SK-N-SH (cell line): ENCODE data around the gene KCNQ2. TPM values are rescaled to one million over a fixed set of nuclear protein-coding genes. Genes with fewer than 3 reads are reported as not detected.

Source experiments
- CTCF ChIA-PET: fragments of 300-600, 350-600 bp; formaldehyde crosslinking; extraction: SDS; loops from one replicate; lab custom pipeline; 2021; lab: Yijun Ruan, JAX
- POLR2A ChIA-PET: fragments of 350-600 bp; sonication (Branson Sonifier 250); formaldehyde crosslinking; extraction: SDS; loops from one replicate; lab custom pipeline; 2020; ENCODE audit warnings: antibody characterized with exemption, inconsistent platforms; lab: Yijun Ruan, JAX
- DNase-seq: peaks from one replicate; pipeline ENCODE4 v3.0.0; 2012
- H2AFZ ChIP-seq: fragments of 200-600 bp; sonication (generic); 2 replicates; pipeline ENCODE4 v1.8.1; 2016; ENCODE audit warnings: antibody characterized with exemption, mild to moderate bottlenecking, low read depth
- H3F3A ChIP-seq: fragments of 200-600 bp; sonication (generic); replicated peaks from 2 replicates; pipeline ENCODE3; 2016; ENCODE audit warnings: antibody characterized with exemption, mild to moderate bottlenecking; ENCODE audit not compliant: insufficient read depth
- H3K27ac ChIP-seq, 2 experiments: fragments of 200-500 bp in 1 of 2; fragments of 200-600 bp in 1 of 2; sonication (Bioruptor generic) in 1 of 2; sonication (generic), shearing (Covaris generic) in 1 of 2; 2 replicates each; pipeline versions ENCODE4 v1.5.1 to v1.6.1; 2014 to 2016; ENCODE audit warnings: low read depth in 2 of 2, inconsistent platforms in 1 of 2, low read length in 1 of 2, mild to moderate bottlenecking in 1 of 2, mixed read lengths in 1 of 2
- H3K27me3 ChIP-seq: fragments of 200-600 bp; sonication (generic), shearing (Covaris generic); 2 replicates; pipeline ENCODE4 v1.6.1; 2016; ENCODE audit warnings: mixed run types; ENCODE audit not compliant: insufficient read depth
- H3K36me3 ChIP-seq, 2 experiments: fragments of 200-500 bp in 1 of 2; fragments of 200-600 bp in 1 of 2; sonication (Bioruptor generic) in 1 of 2; sonication (generic) in 1 of 2; replicated peaks in 1 of 2; 2 replicates each; pipeline versions ENCODE3 to v1.5.1; 2014 to 2016; ENCODE audit warnings: low read length in 1 of 2, mild to moderate bottlenecking in 1 of 2; ENCODE audit not compliant: insufficient read depth in 2 of 2, control insufficient read depth in 1 of 2
- H3K4me1 ChIP-seq, 2 experiments: fragments of 200-500 bp in 1 of 2; fragments of 200-600 bp in 1 of 2; sonication (Bioruptor generic) in 1 of 2; sonication (generic), shearing (Covaris generic) in 1 of 2; 2 replicates each; pipeline versions ENCODE4 v1.5.1 to v1.6.1; 2014 to 2016; ENCODE audit warnings: low read depth in 1 of 2, low read length in 1 of 2, mixed run types in 1 of 2; ENCODE audit not compliant: insufficient read depth in 2 of 2, control insufficient read depth in 1 of 2
- H3K4me2 ChIP-seq: fragments of 200-600 bp; sonication (generic), shearing (Covaris generic); 2 replicates; pipeline ENCODE4 v1.6.1; 2017; ENCODE audit warnings: mixed run types
- H3K4me3 ChIP-seq, 2 experiments: fragments of 200-500 bp in 1 of 2; fragments of 200-600 bp in 1 of 2; sonication (Bioruptor generic) in 1 of 2; sonication (generic), shearing (Covaris generic) in 1 of 2; 2 replicates each; pipeline versions ENCODE4 v1.5.1 to v1.8.1; 2014 to 2016; ENCODE audit warnings: low read depth in 2 of 2, inconsistent platforms in 1 of 2, low read length in 1 of 2, mild to moderate bottlenecking in 1 of 2, mixed read lengths in 1 of 2, moderate library complexity in 1 of 2
- H3K79me2 ChIP-seq: fragments of 200-600 bp; sonication (generic); 2 replicates; pipeline ENCODE4 v1.8.1; 2017; ENCODE audit warnings: mild to moderate bottlenecking; ENCODE audit not compliant: insufficient read depth
- H3K9ac ChIP-seq: fragments of 200-600 bp; sonication (generic); 2 replicates; pipeline ENCODE4 v1.6.1; 2017; ENCODE audit warnings: mixed run types
- H3K9me2 ChIP-seq: fragments of 200-600 bp; sonication (generic); 2 replicates; pipeline ENCODE4 v1.6.1; 2017; ENCODE audit warnings: mixed run types
- H3K9me3 ChIP-seq: fragments of 200-600 bp; sonication (generic); 2 replicates; pipeline ENCODE4 v1.6.1; 2017; ENCODE audit warnings: mixed run types, mild to moderate bottlenecking, moderate library complexity
- H4K20me1 ChIP-seq: fragments of 200-600 bp; sonication (generic); 2 replicates; pipeline ENCODE4 v1.6.1; 2017; ENCODE audit warnings: mild to moderate bottlenecking, mixed run types; ENCODE audit not compliant: insufficient read depth
- CHD2 ChIP-seq: fragments of 150-350 bp; IDR thresholded peaks from 2 replicates; pipeline ENCODE4 v1.6.1; 2018; ENCODE audit warnings: low read length; ENCODE audit not compliant: partially characterized antibody
- EZH2phosphoT487 ChIP-seq: fragments of 200-600 bp; sonication (generic); IDR thresholded peaks from 2 replicates; pipeline ENCODE4 v1.6.1; 2017; ENCODE audit warnings: low read depth, mixed run types, mild to moderate bottlenecking, antibody characterized with exemption, moderate library complexity, borderline replicate concordance
- GABPA ChIP-seq: IDR thresholded peaks from 2 replicates; pipeline ENCODE4 v1.4.0; 2012; ENCODE audit warnings: low read depth, mild to moderate bottlenecking
- GATA2 ChIP-seq: sonication (generic); formaldehyde crosslinking; IDR thresholded peaks from 2 replicates; pipeline ENCODE4 v1.5.0; 2020; ENCODE audit warnings: mild to moderate bottlenecking, missing genetic modification reagents
- IRF3 ChIP-seq: fragments of 150-350 bp; IDR thresholded peaks from 2 replicates; pipeline ENCODE4 v1.6.1; 2016; ENCODE audit warnings: mild to moderate bottlenecking, low read depth, low read length
- NFIC ChIP-seq: IDR thresholded peaks from 2 replicates; pipeline ENCODE4 v1.4.0; 2012; ENCODE audit warnings: borderline replicate concordance
- PBX3 ChIP-seq: IDR thresholded peaks from 2 replicates; pipeline ENCODE4; 2012
- POLR2AphosphoS5 ChIP-seq: IDR thresholded peaks from 2 replicates; pipeline ENCODE4 v1.6.1; 2012; ENCODE audit warnings: low read depth, low read length
- RAD21 ChIP-seq: IDR thresholded peaks from 2 replicates; pipeline ENCODE4 v1.6.1; 2012; ENCODE audit warnings: mild to moderate bottlenecking, low read length
- RCOR1 ChIP-seq: fragments of 150-350 bp; IDR thresholded peaks from 2 replicates; pipeline ENCODE4 v1.6.1; 2017; ENCODE audit warnings: antibody characterized with exemption, low read length
- REST ChIP-seq: IDR thresholded peaks from 2 replicates; pipeline ENCODE4 v1.6.1; 2012; ENCODE audit warnings: mild to moderate bottlenecking, low read depth, low read length, moderate library complexity
- SMC3 ChIP-seq: IDR thresholded peaks from 2 replicates; pipeline ENCODE4 v1.6.1; 2012; ENCODE audit warnings: low read depth, low read length, improper control_type of control experiment
- TCF12 ChIP-seq: IDR thresholded peaks from 2 replicates; pipeline ENCODE4 v1.4.0; 2012
- USF1 ChIP-seq: IDR thresholded peaks from 2 replicates; pipeline ENCODE4 v1.4.0; 2012; ENCODE audit warnings: low read depth, borderline replicate concordance
- WGBS: methylation state at CpG from one replicate; pipeline ENCODE4 v1.1.6; 2017; ENCODE audit warnings: low lambda C conversion rate; 5-methylcytosine and 5-hydroxymethylcytosine counted together
- polyA plus RNA-seq, 3 experiments: library from polyadenylated mRNA; depleted of rRNA; stranded (reverse); fragments of >200 nt; gene quantifications; 2 replicates each; pipeline ENCODE4 v1.2.3, GENCODE V29; 2012

The KCNQ2 gene
- polyA plus RNA-seq, 1 of the 3 experiments (the other 2 are of a cell fraction) = 3.9 TPM

- Histone ChIP-seq H3K4me3 (no peak overlapping the region), H2AFZ (no peak overlapping the region), H3F3A (no peaks in the 10 kb centered on the region), H3K27ac (no peak overlapping the region), H3K9me2 (no peaks in the 10 kb centered on the region), H3K9me3 (no peaks in the 10 kb centered on the region), H3K27me3 (no peaks in the 10 kb centered on the region), H3K4me1 (peaks cover 0 to 2% of the 10 kb centered on the region in 2 experiments; a peak in 1 of 4 replicates), H3K36me3 (no peaks in the 10 kb centered on the region), H3K9ac (no peak overlapping the region), H3K4me2 (no peak overlapping the region), H3K79me2 (no peaks in the 10 kb centered on the region), H4K20me1 (no peaks in the 10 kb centered on the region)
- WGBS = 85% methylated on average over 3 of the region's 3 CpGs
- DNase-seq = no peak
- TF ChIP-seq GATA2 (CRISPR knock-in tag) (no peak), GABPA (no peak), IRF3 (no peak), SMC3 (no peak)
- CTCF ChIA-PET = interaction anchor here (1.2 kb wide), 1 partner anchor 9 kb away, joined by 3 read pairs; no protein-coding TSS in a partner anchor
- POLR2A ChIA-PET = no interaction called here
Observed at GRCh38 chr20:63513207-63513606, 40.8 kb upstream of the KCNQ2 start.

- 74% methylated on average over 9 of the region's 9 CpGs for WGBS
- no peak overlapping the region for H3K4me3 ChIP-seq
- no peaks in the 10 kb centered on the region for H3K9me2 ChIP-seq
- H3K4me2 ChIP-seq = no peak overlapping the region
- H3K9me3 ChIP-seq = no peaks in the 10 kb centered on the region
- H3K79me2 ChIP-seq = no peaks in the 10 kb centered on the region
- H3K4me1 ChIP-seq = no peaks in the 10 kb centered on the region
- no peaks in the 10 kb centered on the region for H4K20me1 ChIP-seq
- POLR2A ChIA-PET = no interaction called here
- no peaks in the 10 kb centered on the region for H3F3A ChIP-seq
- H3K27me3 ChIP-seq = no peaks in the 10 kb centered on the region
- TF ChIP-seq USF1 (no peak), CHD2 (no peak), RAD21 (no peak), SMC3 (no peak), EZH2phosphoT487 (no peak), TCF12 (no peak), REST (no peak), PBX3 (no peak), RCOR1 (no peak), POLR2AphosphoS5 (no peak), NFIC (no peak)
- CTCF ChIA-PET = interaction anchor here (2.0 kb wide), 2 partner anchors 12 to 13 kb away, joined by 5 to 9 read pairs; partner anchors contain the start of gene PPDPF
- H2AFZ ChIP-seq = no peak overlapping the region
- no peaks in the 10 kb centered on the region for H3K36me3 ChIP-seq
- no peak overlapping the region for H3K9ac ChIP-seq
- no peak overlapping the region for H3K27ac ChIP-seq
- DNase-seq = no peak
Observed at GRCh38 chr20:63509088-63509564, 36.7 kb upstream of the KCNQ2 start.
